ENCODE data around the gene AK8. TPM values are rescaled to one million over a fixed set of nuclear protein-coding genes. Genes with fewer than 3 reads are reported as not detected.

AK8 gene
- total RNA-seq, 1 experiment from 2014 or later, result 0.42 TPM

- Mint-ChIP-seq H3K36me3 (ENCODE audit: insufficient read depth, unreplicated experiment) (no peaks in the 10 kb centered on the region), H3K4me1 (ENCODE audit: insufficient read depth, unreplicated experiment) (no peaks in the 10 kb centered on the region), H3K27ac (ENCODE audit: low read depth, unreplicated experiment) (no peak overlapping the region), H3K4me3 (ENCODE audit: unreplicated experiment) (no peak overlapping the region), H3K27me3 (ENCODE audit: insufficient read depth, unreplicated experiment) (peaks cover 19% of the 10 kb centered on the region), H3K9me3 (ENCODE audit: unreplicated experiment) (no peaks in the 10 kb centered on the region)
- POLR2A ChIA-PET, result interaction anchor here (0.6 to 1.6 kb wide), 4 partner anchors 14 to 291 kb away, joined by 3 to 5 read pairs (median 3); partner anchors contain the start of genes DDX31 and GTF3C4
- intact Hi-C loops (cut with micrococcal nuclease), result no loop called here
- BruUV-seq (replicated peaks), result no TSS peak
- CTCF ChIA-PET, result interaction anchor here (0.5 to 2.6 kb wide), 9 partner anchors 16 to 387 kb away, joined by 3 to 12 read pairs (median 4); no protein-coding TSS in a partner anchor
- no peak for DNase-seq (ENCODE audit: unreplicated experiment)
- TF ChIP-seq CTCF (IDR thresholded peaks at IDR 0.05; ENCODE audit: unreplicated experiment), result no peak
These were observed 79.0 kb downstream of the AK8 start for GRCh38 chr9:132798817-132799790.

GRCh38 chr9:132797861-132798659, 80.0 kb downstream of the AK8 start:
- H3K36me3 Mint-ChIP-seq (ENCODE audit: insufficient read depth, unreplicated experiment), result no peaks in the 10 kb centered on the region
- H3K9me3 Mint-ChIP-seq (ENCODE audit: unreplicated experiment), result no peaks in the 10 kb centered on the region
- TF ChIP-seq CTCF (IDR thresholded peaks at IDR 0.05; ENCODE audit: unreplicated experiment), result no peak
- ChIA-PET CTCF (interaction anchor here (2.0 to 2.6 kb wide), 2 partner anchors 147 to 291 kb away, joined by 7 to 12 read pairs; no protein-coding TSS in a partner anchor), POLR2A (interaction anchor here (0.6 to 1.6 kb wide), 3 partner anchors 13 to 144 kb away, joined by 3 to 5 read pairs (median 3); partner anchors contain the start of genes DDX31 and GTF3C4)
- H3K27me3 Mint-ChIP-seq (ENCODE audit: insufficient read depth, unreplicated experiment), result peaks cover 26% of the 10 kb centered on the region
- no TSS peak for BruUV-seq (replicated peaks)
- intact Hi-C loops (cut with micrococcal nuclease), result no loop called here
- no peak overlapping the region for H3K4me3 Mint-ChIP-seq (ENCODE audit: unreplicated experiment)
- no peaks in the 10 kb centered on the region for H3K4me1 Mint-ChIP-seq (ENCODE audit: insufficient read depth, unreplicated experiment)
- no peak for DNase-seq (ENCODE audit: unreplicated experiment)
- no peak overlapping the region for H3K27ac Mint-ChIP-seq (ENCODE audit: low read depth, unreplicated experiment)

- Mint-ChIP-seq H3K9me3 (ENCODE audit: unreplicated experiment) (no peaks in the 10 kb centered on the region), H3K27me3 (ENCODE audit: insufficient read depth, unreplicated experiment) (peaks cover 26% of the 10 kb centered on the region), H3K4me1 (ENCODE audit: insufficient read depth, unreplicated experiment) (no peaks in the 10 kb centered on the region), H3K36me3 (ENCODE audit: insufficient read depth, unreplicated experiment) (no peaks in the 10 kb centered on the region), H3K27ac (ENCODE audit: low read depth, unreplicated experiment) (no peak overlapping the region), H3K4me3 (ENCODE audit: unreplicated experiment) (no peak overlapping the region)
- ChIA-PET CTCF (interaction anchor here (0.6 kb wide), 2 partner anchors 106 to 141 kb away, joined by 3 to 4 read pairs; no protein-coding TSS in a partner anchor), POLR2A (no interaction called here)
- intact Hi-C loops (cut with micrococcal nuclease), result no loop called here
- DNase-seq (ENCODE audit: unreplicated experiment), result no peak
- no TSS peak for BruUV-seq (replicated peaks)
- TF ChIP-seq CTCF (IDR thresholded peaks at IDR 0.05; ENCODE audit: unreplicated experiment), result no peak
These were observed 82.4 kb downstream of the AK8 start for GRCh38 chr9:132795511-132796303.
